Measurements from ENCODE around the gene MSX2.

Gene MSX2

DNA sequence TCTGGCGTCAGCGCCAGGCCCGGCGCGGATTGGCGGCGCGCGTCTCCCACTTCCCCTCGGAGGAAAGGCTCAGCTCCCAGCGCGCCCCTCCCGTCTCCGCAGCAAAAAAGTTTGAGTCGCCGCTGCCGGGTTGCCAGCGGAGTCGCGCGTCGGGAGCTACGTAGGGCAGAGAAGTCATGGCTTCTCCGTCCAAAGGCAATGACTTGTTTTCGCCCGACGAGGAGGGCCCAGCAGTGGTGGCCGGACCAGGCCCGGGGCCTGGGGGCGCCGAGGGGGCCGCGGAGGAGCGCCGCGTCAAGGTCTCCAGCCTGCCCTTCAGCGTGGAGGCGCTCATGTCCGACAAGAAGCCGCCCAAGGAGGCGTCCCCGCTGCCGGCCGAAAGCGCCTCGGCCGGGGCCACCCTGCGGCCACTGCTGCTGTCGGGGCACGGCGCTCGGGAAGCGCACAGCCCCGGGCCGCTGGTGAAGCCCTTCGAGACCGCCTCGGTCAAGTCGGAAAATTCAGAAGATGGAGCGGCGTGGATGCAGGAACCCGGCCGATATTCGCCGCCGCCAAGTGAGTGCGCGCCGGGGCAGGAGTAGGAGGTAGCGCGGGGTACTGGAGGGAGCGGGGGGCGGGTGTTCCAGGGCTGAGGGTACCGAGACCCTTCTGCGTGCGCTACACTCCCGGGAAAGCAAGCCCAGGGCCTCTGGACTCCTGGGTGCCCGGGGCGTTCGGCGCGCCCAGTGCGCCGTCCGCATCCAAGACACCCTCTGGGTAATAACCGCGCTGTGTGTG is at the start of gene MSX2:
Gene MSX2, plus strand, starts transcription at position 99 of the 777 bp plus-strand sequence. Its CDS starts 78 bp downstream, at position 177.
- DNase-seq (ENCODE audit: low read depth in 3 of 3, low spot score in 1 of 3) = no peak

DNA sequence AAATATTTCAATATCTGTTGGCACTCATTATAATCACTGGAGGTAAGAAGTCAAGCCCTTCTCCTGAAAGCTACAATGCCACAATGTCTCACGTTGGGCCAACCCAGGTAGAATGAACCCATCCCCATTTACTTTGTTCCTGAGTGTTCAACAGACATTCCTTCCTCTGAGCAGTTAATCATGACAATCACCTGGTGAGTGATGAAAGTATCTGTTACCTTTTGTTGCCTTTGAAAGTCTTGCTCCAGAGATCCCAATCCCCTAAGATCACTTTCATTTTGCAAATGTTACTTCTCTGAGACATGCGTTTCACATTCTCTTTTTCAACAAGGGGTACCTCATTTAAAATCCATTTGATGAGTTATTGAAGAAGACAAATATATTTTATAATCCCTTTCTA is 49.3 kb upstream of the MSX2 start:
- DNase-seq (ENCODE audit: low read depth in 3 of 3, low spot score in 1 of 3) = no peak

DNA sequence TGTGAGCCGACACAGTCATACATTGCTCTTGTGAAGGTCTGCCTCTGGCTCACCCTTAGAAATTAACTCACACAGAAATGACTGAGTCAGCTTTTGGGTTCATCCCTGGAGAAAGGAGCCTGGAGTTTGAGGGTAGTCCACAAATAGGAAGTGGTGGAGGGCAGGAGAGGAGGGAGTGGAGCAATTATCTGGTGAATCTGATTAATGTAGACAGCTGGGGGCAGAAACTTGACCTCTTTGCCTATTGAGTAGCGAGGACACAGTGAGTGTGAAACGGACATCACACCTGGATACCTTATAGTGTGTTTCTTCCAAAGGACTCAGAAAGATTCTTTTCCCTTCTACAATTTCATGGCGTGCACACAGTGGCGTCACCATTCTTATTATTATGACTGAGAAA is 48.5 kb upstream of the MSX2 start:
- DNase-seq (ENCODE audit: low read depth in 3 of 3, low spot score in 1 of 3) = no peak

DNA sequence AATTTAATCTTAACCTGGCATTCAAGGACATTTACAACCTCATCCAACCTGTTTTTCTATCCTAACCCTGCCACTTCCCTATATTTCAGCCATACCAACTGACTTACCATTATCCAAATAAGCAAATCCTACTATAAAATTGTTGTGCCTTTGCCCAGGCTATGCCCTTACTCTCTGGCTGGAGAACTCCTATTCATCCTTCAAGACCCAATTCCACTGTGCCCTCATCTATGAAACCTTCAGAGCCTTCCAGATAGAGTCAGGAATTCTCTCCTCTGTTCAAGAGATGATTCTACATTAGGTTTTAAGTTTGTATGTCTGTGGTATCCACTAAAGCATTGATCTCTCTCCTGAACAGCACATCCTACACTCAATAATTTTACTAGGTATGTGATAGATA is 46.3 kb upstream of the MSX2 start:
- no peak for DNase-seq (ENCODE audit: low read depth in 3 of 3, low spot score in 1 of 3)

DNA sequence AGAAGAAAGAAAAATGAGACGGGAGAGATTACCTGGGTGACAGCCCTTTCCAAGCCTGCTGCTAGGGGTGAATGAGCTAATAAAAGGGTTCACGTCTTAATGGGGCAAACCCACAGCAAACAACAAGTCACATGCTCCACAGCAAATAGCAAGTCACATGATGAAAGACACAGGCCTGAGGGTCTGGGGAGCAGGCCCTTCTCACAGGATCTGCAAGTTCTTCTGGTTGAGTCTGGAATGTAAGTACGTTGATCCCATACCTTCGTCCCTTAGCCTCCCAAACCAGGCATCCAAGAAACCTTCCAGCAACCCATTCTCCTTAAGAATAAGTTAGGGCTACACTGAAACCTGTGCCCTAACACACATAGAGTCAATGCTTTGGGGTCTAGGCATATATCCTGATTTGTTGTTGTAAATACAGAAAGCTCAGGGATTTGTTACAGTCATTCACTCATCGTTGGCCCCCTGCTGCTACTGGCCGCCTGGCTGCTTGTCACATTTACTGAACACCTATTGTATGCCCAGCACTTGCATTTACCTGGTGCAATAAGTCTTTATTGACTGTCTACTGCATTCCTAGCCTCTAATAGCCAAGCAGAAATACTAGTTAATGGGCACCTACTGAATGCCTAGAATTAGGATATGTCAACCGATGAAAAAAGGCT is 43.3 kb upstream of the MSX2 start:
- DNase-seq (ENCODE audit: low read depth in 3 of 3, low spot score in 1 of 3) = no peak

DNA sequence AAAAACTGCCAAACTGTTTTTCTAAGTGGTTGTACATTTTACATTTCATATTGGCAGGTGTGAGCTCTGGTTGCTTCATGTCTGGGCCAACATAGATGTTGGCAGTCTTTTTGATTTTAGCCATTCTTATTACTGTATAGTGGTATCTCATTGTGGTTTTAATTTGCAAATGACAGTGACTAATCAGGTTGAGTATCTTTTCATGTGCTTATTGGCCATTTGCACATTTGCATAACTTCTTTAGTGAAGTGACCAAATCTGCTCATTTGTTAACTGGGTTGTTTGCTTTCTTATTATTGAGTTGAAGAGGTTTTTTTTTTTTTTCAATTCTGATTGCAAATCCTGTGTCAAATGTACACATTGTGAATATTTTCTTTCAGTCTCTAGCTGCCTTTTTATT is 36.9 kb upstream of the MSX2 start:
- no peak for DNase-seq (ENCODE audit: low read depth in 3 of 3, low spot score in 1 of 3)

DNA sequence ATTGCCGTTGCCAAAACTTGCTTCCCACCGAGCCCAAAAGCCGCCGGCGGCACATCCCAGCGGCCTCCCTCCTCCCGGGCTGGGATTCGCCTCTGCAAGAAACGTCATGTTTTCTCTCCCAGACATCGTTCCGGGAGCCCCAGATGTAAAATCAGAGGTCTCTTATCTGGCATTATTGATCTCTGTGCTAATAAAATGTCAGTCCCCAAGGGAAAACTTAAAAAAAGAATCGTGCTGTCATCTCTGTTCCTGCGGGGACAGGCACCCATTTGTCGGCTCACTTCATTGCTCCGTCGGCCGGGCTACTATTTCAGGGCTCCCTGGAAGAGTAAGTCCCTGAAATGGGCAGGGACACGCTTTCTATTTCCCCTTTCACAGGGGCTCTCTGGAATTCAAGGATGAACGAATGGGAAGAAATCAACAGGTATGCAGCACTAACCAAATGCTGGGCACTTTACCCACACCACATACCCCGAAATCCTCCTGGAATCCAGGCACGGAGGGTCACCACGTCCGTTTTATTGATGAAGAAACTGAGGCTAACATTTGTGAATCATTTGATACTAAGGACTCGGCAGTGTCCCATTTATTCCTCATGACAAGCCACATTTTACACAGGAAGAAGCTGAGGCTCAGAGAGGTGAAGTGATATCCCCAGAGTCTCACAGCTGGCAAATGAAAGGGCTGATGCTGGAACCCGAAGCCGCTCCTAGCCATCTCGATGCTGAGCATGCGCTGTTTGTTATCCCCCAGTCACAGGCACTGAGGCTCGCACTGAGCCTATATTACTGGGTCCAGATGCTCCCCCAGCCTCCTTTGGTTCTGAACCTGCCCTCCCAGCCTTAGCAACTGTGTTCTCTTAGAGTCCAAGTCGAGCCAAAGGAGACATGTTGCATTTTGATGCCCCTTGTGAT is 35.7 kb upstream of the MSX2 start:
- DNase-seq (ENCODE audit: low read depth in 3 of 3, low spot score in 1 of 3) = no peak

DNA sequence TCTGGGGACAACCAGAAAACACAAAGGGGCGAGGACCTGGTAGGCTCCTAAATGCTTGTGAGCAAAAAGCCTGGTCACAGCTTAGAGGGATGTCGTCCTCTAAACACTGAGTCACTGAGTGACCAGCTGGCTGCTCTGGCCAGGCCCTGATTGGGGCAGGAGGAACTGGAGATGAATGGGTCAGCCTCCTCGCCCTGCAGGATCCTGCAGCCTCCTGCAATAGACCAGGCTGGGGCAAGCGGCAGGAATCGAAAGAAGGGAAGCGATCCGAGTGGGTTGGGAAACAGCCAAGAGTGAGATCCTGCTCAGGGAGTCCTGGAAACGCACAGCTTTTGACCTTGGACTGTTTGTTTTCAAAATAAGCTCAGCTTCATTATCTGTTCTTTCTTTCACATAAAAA is 34.1 kb upstream of the MSX2 start:
- DNase-seq (ENCODE audit: low read depth in 3 of 3, low spot score in 1 of 3) = no peak

DNA sequence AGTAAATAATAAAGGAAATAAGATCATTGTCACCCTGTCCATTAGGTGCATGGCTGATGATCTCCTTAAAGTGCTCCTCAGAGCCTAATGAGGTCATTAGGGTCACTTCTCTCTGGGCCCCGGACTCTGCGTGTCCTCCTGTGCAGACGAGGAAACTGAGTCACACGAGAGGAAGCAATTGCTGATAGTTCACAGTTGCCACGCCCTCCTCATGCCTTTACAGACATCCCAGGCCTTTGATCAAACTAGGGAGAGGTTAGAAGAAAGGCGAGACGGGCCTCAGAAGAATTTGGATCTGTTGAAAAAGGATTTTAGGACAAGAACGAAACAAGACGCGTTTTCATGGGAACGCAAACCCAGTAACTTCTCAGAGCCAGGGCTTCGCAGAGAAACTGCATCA is 32.0 kb upstream of the MSX2 start:
- DNase-seq (ENCODE audit: low read depth in 3 of 3, low spot score in 1 of 3) = no peak

DNA sequence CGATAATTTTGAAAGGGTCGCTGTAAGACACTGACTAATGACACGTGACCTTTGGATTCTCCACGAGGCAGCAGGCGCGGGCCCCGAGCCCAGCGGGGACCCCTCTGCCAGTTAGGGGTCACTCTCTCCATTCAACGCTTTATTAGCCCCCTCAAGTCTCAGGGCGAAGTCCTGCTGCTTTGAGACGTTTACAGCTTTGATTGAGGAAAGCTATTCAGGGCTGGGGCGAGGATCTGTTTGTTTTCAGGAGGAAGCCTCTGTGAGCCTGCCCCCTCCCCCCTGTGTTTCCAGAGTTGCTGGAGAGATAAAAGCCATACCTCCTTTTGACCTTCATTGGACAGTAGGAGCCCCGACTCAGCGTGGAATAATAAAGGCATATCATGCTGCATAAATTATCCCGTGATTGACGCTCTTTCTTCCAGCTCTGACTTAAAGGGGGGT is 31.4 kb upstream of the MSX2 start:
- DNase-seq (ENCODE audit: low read depth in 3 of 3, low spot score in 1 of 3) = no peak

DNA sequence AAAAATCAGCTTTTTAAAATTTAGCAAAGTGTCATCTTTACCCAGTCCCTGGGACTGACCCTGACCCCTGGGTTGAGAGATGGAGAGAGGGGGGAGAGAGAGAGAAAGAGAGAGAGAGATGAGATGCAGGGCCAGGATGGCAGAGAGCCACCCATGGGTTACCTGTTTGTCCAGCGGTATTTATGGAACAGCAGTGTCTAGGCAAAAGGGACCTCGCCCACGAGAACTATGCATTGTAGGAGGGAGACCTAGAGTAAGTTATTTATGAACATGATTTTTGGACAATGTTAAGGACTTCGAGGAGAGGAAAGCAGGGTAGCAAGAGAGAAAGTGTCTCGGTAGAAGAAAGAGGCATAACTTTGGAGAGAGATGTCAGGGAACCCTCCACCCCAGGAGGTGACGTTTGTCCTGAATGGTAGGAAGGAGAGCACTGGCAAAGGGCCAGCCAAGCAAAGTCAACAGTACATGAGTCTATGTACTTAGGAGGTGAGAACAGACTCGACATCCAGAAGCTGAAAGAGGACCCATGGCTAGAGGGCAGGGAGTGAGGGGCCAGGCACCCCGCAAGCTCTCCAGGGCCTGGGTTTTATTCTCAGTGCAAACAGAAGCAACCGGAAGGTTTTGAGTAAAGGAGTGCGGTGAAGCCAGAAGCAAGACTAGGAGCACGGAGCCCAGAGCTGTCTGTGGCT is 30.5 kb upstream of the MSX2 start:
- DNase-seq (ENCODE audit: low read depth in 3 of 3, low spot score in 1 of 3) = no peak

DNA sequence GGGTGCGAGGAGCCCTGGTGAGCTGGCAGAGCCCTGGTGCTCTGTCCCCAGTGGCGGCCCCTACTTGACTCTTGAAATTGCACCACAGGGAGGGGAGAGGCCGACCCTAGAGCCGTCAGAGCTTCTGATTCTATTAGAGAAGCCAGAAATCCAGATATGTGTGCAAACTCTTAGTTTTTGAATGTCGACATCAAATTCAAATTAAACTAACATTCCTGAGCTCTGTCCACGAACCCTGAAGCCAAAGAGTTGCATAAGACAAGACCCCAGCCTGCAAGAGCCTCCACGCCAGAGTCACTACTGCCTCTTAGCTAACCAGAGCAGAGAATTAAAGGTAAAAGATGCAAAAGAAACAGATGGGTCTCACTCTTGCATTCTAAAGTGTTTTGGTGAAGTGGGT is 29.8 kb upstream of the MSX2 start:
- no peak for DNase-seq (ENCODE audit: low read depth in 3 of 3, low spot score in 1 of 3)

DNA sequence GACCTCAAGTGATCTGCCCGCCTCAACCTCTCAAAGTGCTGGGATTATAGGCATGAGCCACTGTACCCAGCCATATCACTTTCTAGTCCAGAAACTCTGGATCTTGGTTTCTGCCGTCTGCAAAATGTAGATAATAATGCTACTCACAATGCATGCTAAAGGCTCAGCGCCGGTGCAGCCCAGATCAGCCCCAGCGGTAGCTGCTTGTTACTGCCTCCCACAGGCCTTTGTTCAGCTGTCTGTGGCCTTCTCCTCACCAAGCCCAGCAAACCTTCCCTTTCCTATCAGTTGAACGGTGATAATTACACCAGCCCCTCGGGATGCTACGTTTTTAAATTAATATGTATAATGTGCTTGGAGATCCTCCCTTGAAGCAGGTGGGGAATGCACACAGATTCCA is 26.2 kb upstream of the MSX2 start:
- DNase-seq (ENCODE audit: low read depth in 3 of 3, low spot score in 1 of 3) = no peak

DNA sequence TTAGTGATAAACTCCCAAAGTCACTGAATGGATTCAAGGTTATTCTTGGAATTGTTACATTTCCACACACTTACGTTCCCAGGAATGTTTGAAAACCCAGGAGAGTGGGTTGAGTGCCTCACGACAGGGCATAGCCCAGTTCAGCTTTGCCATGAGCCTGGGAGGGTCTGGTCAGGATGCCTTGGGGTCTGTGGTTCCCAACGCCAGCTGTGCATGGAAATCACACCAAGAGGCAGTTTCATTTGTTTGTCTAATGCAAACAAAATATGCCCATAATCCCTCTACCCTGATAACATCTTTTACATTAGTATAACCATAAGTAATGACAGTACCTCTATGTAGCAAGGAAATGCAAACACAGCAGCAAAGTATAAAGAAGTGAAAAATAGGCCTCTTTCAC is 25.3 kb upstream of the MSX2 start:
- DNase-seq (ENCODE audit: low read depth in 3 of 3, low spot score in 1 of 3) = no peak

DNA sequence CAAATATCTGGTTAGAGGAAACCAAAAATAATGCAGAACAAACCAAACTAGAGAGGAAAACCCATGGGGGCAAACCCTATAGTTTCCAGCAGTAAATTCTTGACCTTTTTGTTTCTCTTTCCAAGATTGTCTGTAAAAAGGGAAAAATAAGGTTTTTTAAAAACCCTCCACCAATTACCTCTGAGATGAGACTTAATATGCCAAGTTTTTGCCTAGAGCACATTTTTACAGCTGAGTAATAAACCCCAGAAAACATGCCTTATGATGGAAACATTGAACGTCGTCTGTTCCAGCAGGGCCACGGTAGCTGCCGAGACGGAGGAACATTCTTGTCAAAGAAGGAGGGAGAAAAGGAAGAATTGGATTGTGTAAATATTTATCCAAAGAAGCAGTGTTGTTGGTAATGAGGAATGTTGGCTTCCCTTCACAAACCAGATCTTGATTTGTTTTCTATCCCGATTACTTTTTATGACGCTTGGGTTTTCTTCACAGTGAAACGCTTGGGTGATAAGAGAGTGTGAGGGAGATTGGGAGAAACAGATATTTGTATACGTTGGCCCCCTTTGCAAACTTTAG is 17.3 kb upstream of the MSX2 start:
- no peak for DNase-seq (ENCODE audit: low read depth in 3 of 3, low spot score in 1 of 3)

DNA sequence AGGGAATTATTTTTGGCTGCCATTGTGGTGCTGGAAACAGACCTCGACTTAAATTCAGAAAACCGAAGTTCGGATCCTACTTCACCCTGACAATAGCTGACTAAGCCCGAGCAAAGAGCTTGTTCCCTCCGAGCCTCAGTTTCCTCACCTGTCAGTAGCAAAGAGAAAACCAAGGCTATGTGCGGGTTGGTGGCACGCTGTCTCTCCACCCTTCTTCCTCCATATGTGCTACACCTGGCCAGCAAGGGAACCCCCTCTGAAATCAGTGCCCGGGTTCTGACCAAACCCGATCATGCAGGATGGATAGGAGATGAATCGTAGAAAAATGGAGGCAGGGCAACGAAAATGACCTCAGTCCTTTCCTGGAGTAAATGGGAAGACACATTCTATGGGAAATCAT is 16.7 kb upstream of the MSX2 start:
- DNase-seq (ENCODE audit: low read depth in 3 of 3, low spot score in 1 of 3) = no peak

DNA sequence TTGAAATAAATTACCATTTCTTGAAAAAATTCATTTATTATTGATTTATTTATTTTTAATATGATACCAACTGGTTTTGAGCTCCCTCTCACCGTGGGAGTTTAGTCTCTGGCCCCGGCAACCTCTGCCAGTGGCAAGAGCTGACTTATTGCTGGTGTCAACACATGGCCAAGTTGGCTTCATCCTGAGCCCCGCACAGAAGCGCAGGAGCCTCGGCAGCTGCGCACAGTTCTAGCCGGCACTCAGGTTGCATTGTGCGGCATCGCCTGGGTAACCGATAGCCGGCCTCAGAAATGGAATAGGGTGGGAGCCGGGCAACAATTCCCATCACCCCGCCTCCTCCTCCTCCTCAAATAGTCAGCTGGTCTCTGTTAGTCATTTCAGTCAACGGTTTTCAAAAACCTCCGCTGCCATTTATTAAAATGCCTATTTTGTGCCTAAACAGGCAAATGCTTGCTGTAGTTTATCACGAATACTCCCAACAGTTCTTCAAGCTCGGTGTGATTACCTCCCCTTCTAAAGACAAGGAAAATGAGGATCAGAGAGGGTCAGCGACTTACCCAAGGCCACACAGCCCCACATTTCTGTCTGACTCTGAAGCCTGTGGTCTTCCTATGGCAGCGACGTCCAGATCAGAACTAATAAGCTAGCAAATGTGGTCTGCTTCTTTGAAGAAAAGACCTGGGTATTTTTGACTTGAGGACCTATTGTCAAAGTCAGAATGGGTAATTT is 15.7 kb upstream of the MSX2 start:
- no peak for DNase-seq (ENCODE audit: low read depth in 3 of 3, low spot score in 1 of 3)

DNA sequence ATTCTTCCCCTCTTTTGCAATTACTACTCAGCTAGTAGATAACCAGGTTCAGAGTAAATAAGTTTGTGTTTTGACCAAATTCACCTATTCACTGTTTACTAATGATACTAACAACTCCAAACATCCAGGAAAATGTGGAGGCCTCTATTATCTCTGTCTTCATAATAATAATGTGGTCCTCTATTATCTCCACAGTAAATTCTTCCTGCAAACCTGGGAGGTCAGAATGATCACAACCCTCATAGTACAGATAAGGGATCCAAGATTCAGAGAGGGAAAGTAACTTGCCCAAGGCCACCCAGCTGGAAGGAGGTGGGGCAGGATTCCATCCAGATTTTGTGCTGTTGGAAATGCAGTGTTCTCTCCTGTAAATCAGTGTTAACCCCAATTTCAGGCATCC is 9.6 kb upstream of the MSX2 start:
- DNase-seq (ENCODE audit: low read depth in 3 of 3, low spot score in 1 of 3) = no peak

DNA sequence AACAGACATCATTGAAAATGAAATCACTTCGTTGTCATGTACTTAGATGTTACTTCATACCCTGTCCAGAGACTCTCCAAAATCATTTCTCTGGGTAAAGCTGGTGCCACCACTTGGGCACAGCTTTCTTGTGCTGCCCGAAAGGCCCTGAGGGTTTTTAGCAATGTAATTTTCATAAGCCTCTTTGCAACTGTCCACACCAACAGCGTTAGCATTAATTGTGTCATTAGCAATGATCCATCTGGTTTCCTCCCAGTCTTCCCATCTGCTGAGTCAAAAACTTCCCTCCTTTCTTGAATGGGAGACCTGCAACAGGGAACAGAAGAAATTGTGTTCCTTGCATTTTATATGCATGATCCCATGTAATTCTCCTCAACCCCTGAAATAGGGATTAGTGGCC is 8.6 kb upstream of the MSX2 start:
- no peak for DNase-seq (ENCODE audit: low read depth in 3 of 3, low spot score in 1 of 3)

DNA sequence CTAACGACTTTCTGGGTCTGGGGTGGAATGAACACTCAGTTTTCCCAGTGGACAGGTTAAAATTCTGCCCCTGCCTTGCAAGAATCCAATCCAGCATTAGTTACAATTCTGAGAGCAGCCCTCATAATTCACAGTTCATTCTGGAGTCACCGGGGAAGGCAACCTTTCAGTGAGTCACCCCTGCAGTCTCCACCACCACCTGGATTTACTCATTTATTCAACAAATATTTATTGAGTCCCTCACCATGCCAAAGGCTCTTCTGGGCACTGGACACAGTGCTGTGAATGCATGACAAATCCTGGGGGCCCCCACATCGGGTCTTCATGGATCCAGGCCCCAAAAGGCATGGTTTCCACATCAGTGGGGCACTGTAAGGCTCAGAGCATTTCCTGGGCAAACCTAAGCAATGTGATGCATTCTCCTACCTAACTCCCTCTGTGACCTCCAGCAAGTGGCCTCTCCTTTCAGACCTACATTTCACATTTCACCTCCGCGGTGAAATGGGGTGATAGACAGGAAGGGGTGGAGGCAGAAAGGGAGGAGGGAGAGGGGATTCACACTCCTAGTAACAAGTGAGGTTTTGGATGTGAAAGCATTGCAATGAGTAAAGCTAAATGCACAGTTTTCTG is 6.4 kb upstream of the MSX2 start:
- no peak for DNase-seq (ENCODE audit: low read depth in 3 of 3, low spot score in 1 of 3)

All from stimulated activated CD4-positive, alpha-beta T cell treated with anti-CD3 and anti-CD28 coated beads, TNF-alpha, amount 100 ng/mL, for 1 hour (primary cell).